Keratinocyte (primary cell): Measurements from ENCODE around the gene ABLIM1. TPM values are rescaled to one million over a fixed set of nuclear protein-coding genes. Genes with fewer than 3 reads are reported as not detected.
A peak's percentile ranks its signal among the peaks of the same experiment; 100 is the strongest.

Experiments
- DNase-seq: peaks from one replicate; pipeline ENCODE4 v3.0.0-alpha.2; 2011; ENCODE audit warnings: low read depth, missing footprints, low spot score
- FAIRE-seq: peaks from 2 replicates; lab custom pipeline; 2011; peaks lifted over from hg19 to GRCh38; lab: Jason Lieb, UNC
- H2AFZ ChIP-seq: 2 replicates; pipeline ENCODE4 v1.6.0; 2012; ENCODE audit warnings: low read length, control low read depth, inconsistent platforms; ENCODE audit not compliant: control insufficient read depth
- H3K27ac ChIP-seq: 2 replicates; pipeline ENCODE4 v1.5.1; 2011; ENCODE audit warnings: low read length; ENCODE audit not compliant: control insufficient read depth, insufficient read depth
- H3K27me3 ChIP-seq: 3 replicates; pipeline ENCODE4 v1.6.0; 2011; ENCODE audit warnings: low read length; ENCODE audit not compliant: control insufficient read depth, insufficient read depth; ENCODE audit errors: extremely low read depth
- H3K36me3 ChIP-seq, 2 experiments: 2 replicates in 1 of 2; 3 replicates in 1 of 2; pipeline ENCODE4 v1.5.1; 2011; ENCODE audit warnings: low read length in 2 of 2, mild to moderate bottlenecking in 1 of 2; ENCODE audit not compliant: control insufficient read depth in 2 of 2, insufficient read depth in 2 of 2; ENCODE audit errors: extremely low read depth in 1 of 2
- H3K4me1 ChIP-seq: 3 replicates; pipeline ENCODE4 v1.5.1; 2011; ENCODE audit warnings: low read length; ENCODE audit not compliant: control insufficient read depth, insufficient read depth; ENCODE audit errors: extremely low read depth
- H3K4me2 ChIP-seq: 3 replicates; pipeline ENCODE4 v1.6.0; 2011; ENCODE audit warnings: low read depth, low read length; ENCODE audit not compliant: control insufficient read depth, insufficient read depth; ENCODE audit errors: extremely low read depth
- H3K4me3 ChIP-seq, 3 experiments: fragments of 200-600 bp in 1 of 3; sonication (generic) in 1 of 3; 2 replicates in 2 of 3; 3 replicates in 1 of 3; pipeline ENCODE4 v1.5.1; 2011 to 2016; ENCODE audit warnings: low read length in 3 of 3, mild to moderate bottlenecking in 3 of 3, control low read depth in 2 of 3, inconsistent platforms in 1 of 3, low read depth in 1 of 3, mixed read lengths in 1 of 3, mixed run types in 1 of 3, moderate library complexity in 1 of 3; ENCODE audit not compliant: control insufficient read depth in 2 of 3, insufficient read depth in 2 of 3; ENCODE audit errors: extremely low read depth in 1 of 3
- H3K79me2 ChIP-seq: 2 replicates; pipeline ENCODE4 v1.6.0; 2012; ENCODE audit warnings: low read length; ENCODE audit not compliant: control insufficient read depth, insufficient read depth
- H3K9ac ChIP-seq: 3 replicates; pipeline ENCODE4 v1.6.0; 2011; ENCODE audit warnings: low read length; ENCODE audit not compliant: control insufficient read depth, insufficient read depth; ENCODE audit errors: extremely low read depth
- H3K9me1 ChIP-seq: 3 replicates; pipeline ENCODE4 v1.6.0; 2011; ENCODE audit warnings: low read length; ENCODE audit not compliant: control insufficient read depth, insufficient read depth; ENCODE audit errors: extremely low read depth
- H3K9me3 ChIP-seq: 2 replicates; pipeline ENCODE4 v1.5.1; 2012; ENCODE audit warnings: low read depth, low read length; ENCODE audit not compliant: control insufficient read depth
- H4K20me1 ChIP-seq: 3 replicates; pipeline ENCODE4 v1.6.0; 2011; ENCODE audit warnings: low read length; ENCODE audit not compliant: control insufficient read depth, insufficient read depth; ENCODE audit errors: extremely low read depth
- CTCF ChIP-seq, 3 experiments: IDR thresholded peaks in 1 of 3; conservative IDR thresholded peaks in 1 of 3; optimal IDR thresholded peaks in 1 of 3; 2 replicates in 2 of 3; 3 replicates in 1 of 3; pipeline versions ENCODE3 to v1.5.1; 2011; ENCODE audit warnings: low read length in 3 of 3, mild to moderate bottlenecking in 3 of 3, moderate library complexity in 2 of 3, control low read depth in 1 of 3, inconsistent platforms in 1 of 3; ENCODE audit not compliant: insufficient read depth in 2 of 3; ENCODE audit errors: extremely low read depth in 1 of 3
- EZH2 ChIP-seq: IDR thresholded peaks from one replicate; pipeline ENCODE4 v1.6.1; 2012; ENCODE audit warnings: inconsistent platforms, mild to moderate bottlenecking, low read length, moderate library complexity
- dilution Hi-C: fragments of 300-500 bp; cut with MboI; formaldehyde crosslinking; loops from one replicate; pipeline ENCODE4 v1.7.0; 2020; ENCODE audit warnings: low sequenced_read_pairs; ENCODE audit not compliant: extremely low pct_ligation_motif_present
- polyA plus RNA-seq, 5 experiments: library from polyadenylated mRNA; depleted of rRNA in 3 of 5; stranded (reverse) in 3 of 5; stranded (forward) in 1 of 5; unstranded in 1 of 5; fragments of >200 nt; gene quantifications; 1 replicate in 1 of 5; 2 replicates in 3 of 5; 3 replicates in 1 of 5; pipeline versions ENCODE4 v1.2.1 to v1.2.3, GENCODE V29; 2011 to 2012; ENCODE audit warnings: missing spikeins in 2 of 5, low read depth in 1 of 5, low replicate concordance in 1 of 5

Gene ABLIM1
- polyA plus RNA-seq, 1 donor (not counting 4 experiments of a cell fraction or from before 2014, with no cell fraction given), result 55.2 TPM

DNA sequence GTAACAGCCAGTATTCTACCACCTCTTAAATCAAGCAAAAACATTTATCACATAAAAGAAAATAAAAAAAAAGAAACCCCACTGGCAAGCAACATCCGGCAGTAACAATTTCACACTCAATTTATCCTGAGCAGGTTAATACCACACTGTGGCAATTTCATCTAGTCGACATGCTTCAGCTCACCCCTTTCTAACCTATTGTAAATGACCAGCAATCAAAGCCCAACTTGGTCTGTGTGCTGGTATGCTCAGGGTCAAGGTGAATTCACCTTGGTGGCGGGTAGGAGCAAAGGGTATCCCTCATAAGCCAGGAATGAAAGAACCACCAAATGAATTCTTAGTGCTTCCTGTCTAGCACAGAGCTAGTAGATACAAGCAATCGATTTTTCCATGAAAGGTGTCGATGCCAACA is 144.7 kb downstream of the ABLIM1 start:
- H3K27me3 ChIP-seq, result no peaks in the 10 kb centered on the region
- H4K20me1 ChIP-seq, result no peaks in the 10 kb centered on the region
- TF ChIP-seq CTCF (optimal IDR thresholded peaks at IDR 0.05 in 1 of 3, IDR thresholded peaks at IDR 0.05 in 1 of 3, conservative IDR thresholded peaks at IDR 0.05 in 1 of 3; ENCODE audit: extremely low read depth in 1 of 3, insufficient read depth in 2 of 3, low read length in 3 of 3) (no peak), EZH2 (no peak)
- peaks cover 11% of the 10 kb centered on the region for H3K79me2 ChIP-seq
- peaks cover 8% of the 10 kb centered on the region for H3K4me1 ChIP-seq
- H3K9ac ChIP-seq, result no peak overlapping the region
- peaks cover 3% of the 10 kb centered on the region for H3K9me1 ChIP-seq
- H2AFZ ChIP-seq, result no peak overlapping the region
- FAIRE-seq (no peak), DNase-seq (no peak)
- H3K36me3 ChIP-seq, result peaks cover 0 to 1% of the 10 kb centered on the region in 2 experiments
- no peaks in the 10 kb centered on the region for H3K9me3 ChIP-seq
- H3K27ac ChIP-seq, result no peak overlapping the region
- no peak overlapping the region for H3K4me2 ChIP-seq
- dilution Hi-C loops, result no loop called here
- no peak overlapping the region for H3K4me3 ChIP-seq

GRCh38 chr10:114511881-114512280 is 146.2 kb downstream of the ABLIM1 start:
- Histone ChIP-seq H3K4me2 (peak overlapping the region; percentile 2), H3K4me3 (no peak overlapping the region), H3K79me2 (peaks cover 8% of the 10 kb centered on the region), H2AFZ (no peak overlapping the region), H3K27ac (no peak overlapping the region), H3K4me1 (peaks cover 16% of the 10 kb centered on the region), H3K27me3 (no peaks in the 10 kb centered on the region), H3K36me3 (peaks cover 0 to 1% of the 10 kb centered on the region in 2 experiments), H3K9me1 (peaks cover 3% of the 10 kb centered on the region), H3K9me3 (no peaks in the 10 kb centered on the region), H3K9ac (no peak overlapping the region), H4K20me1 (no peaks in the 10 kb centered on the region)
- DNase-seq (no peak), FAIRE-seq (peak; percentile 62)
- dilution Hi-C loops, result no loop called here
- TF ChIP-seq CTCF (optimal IDR thresholded peaks at IDR 0.05 in 1 of 3, IDR thresholded peaks at IDR 0.05 in 1 of 3, conservative IDR thresholded peaks at IDR 0.05 in 1 of 3; ENCODE audit: extremely low read depth in 1 of 3, insufficient read depth in 2 of 3, low read length in 3 of 3) (no peak), EZH2 (no peak)
